H1 (cell line): ENCODE data around the gene WDR91. TPM values are rescaled to one million over a fixed set of nuclear protein-coding genes. Genes with fewer than 3 reads are reported as not detected.

Experiments used
- CTCF ChIA-PET: fragments of 300-600 bp; sonication (Branson Sonifier 250); formaldehyde crosslinking; loops from one replicate; lab custom pipeline; 2021; ENCODE audit not compliant: partially characterized antibody; lab: Charles Lee
- POLR2A ChIA-PET: fragments of 300-600 bp; sonication (Branson Sonifier 250); formaldehyde crosslinking; loops from one replicate; lab custom pipeline; 2021; ENCODE audit warnings: inconsistent platforms; ENCODE audit not compliant: partially characterized antibody; lab: Charles Lee
- DNase-seq, 2 experiments: peaks; one replicate each; pipeline versions ENCODE4 v3.0.0 to v3.0.0-alpha.2; 2010 to 2022; ENCODE audit warnings: low spot score in 2 of 2, low read depth in 1 of 2, mixed read lengths in 1 of 2
- FAIRE-seq: peaks from 2 replicates; lab custom pipeline; 2011; peaks lifted over from hg19 to GRCh38; lab: Jason Lieb, UNC
- H2AFZ ChIP-seq: 2 replicates; pipeline ENCODE4 v1.8.1; 2012; ENCODE audit warnings: low read length, inconsistent platforms
- H2AK5ac ChIP-seq: 2 replicates; pipeline ENCODE4 v1.6.1; 2013; ENCODE audit warnings: low read depth, low read length
- H2BK120ac ChIP-seq: replicated peaks from 2 replicates; pipeline ENCODE3; 2013; ENCODE audit warnings: low read depth, low read length, inconsistent platforms
- H2BK12ac ChIP-seq: 2 replicates; pipeline ENCODE4 v1.6.1; 2013; ENCODE audit warnings: low read depth, low read length
- H2BK15ac ChIP-seq: 2 replicates; pipeline ENCODE4 v1.6.1; 2013; ENCODE audit warnings: low read length
- H2BK20ac ChIP-seq: 2 replicates; pipeline ENCODE4 v1.6.1; 2013; ENCODE audit warnings: low read length
- H2BK5ac ChIP-seq: 2 replicates; pipeline ENCODE4 v1.6.1; 2013; ENCODE audit warnings: low read depth, low read length
- H3K14ac ChIP-seq: 2 replicates; pipeline ENCODE4 v1.6.1; 2013; ENCODE audit warnings: inconsistent platforms; ENCODE audit not compliant: insufficient read length
- H3K18ac ChIP-seq: 2 replicates; pipeline ENCODE4 v1.6.1; 2013; ENCODE audit warnings: low read length; ENCODE audit errors: extremely low read depth
- H3K23ac ChIP-seq: 2 replicates; pipeline ENCODE4 v1.6.1; 2013; ENCODE audit warnings: inconsistent platforms; ENCODE audit not compliant: insufficient read length
- H3K23me2 ChIP-seq: 2 replicates; pipeline ENCODE4 v1.6.1; 2013; ENCODE audit warnings: low read depth, low read length
- H3K27ac ChIP-seq: 2 replicates; pipeline ENCODE4 v1.6.1; 2011; ENCODE audit warnings: low read depth, low read length, inconsistent platforms
- H3K27me3 ChIP-seq, 4 experiments: replicated peaks in 1 of 4; 1 replicate in 1 of 4; 2 replicates in 3 of 4; pipeline versions ENCODE4 v1.6.1 to v1.8.1; 2011 to 2013; ENCODE audit warnings: low read length in 3 of 4, mild to moderate bottlenecking in 3 of 4, inconsistent platforms in 2 of 4, mixed read lengths in 2 of 4, moderate library complexity in 1 of 4; ENCODE audit not compliant: control insufficient read depth in 3 of 4, insufficient read depth in 3 of 4; ENCODE audit errors: extremely low read depth in 1 of 4
- H3K36me3 ChIP-seq, 4 experiments: 2 replicates each; pipeline versions ENCODE4 v1.6.1 to v1.8.1; 2011 to 2013; ENCODE audit warnings: mild to moderate bottlenecking in 4 of 4, low read length in 3 of 4, moderate library complexity in 2 of 4, control low read depth in 1 of 4, inconsistent platforms in 1 of 4; ENCODE audit not compliant: insufficient read depth in 4 of 4, control insufficient read depth in 2 of 4
- H3K4ac ChIP-seq: replicated peaks from 2 replicates; pipeline ENCODE3; 2013; ENCODE audit warnings: low read length, low read depth, mixed read lengths, inconsistent platforms; ENCODE audit not compliant: insufficient read length
- H3K4me1 ChIP-seq, 4 experiments: replicated peaks in 1 of 4; 1 replicate in 1 of 4; 2 replicates in 3 of 4; pipeline versions ENCODE4 v1.6.1 to v1.8.1; 2011 to 2013; ENCODE audit warnings: low read length in 3 of 4, inconsistent platforms in 2 of 4, mixed read lengths in 1 of 4; ENCODE audit not compliant: insufficient read depth in 4 of 4, control insufficient read depth in 3 of 4
- H3K4me2 ChIP-seq, 2 experiments: 2 replicates each; pipeline versions ENCODE4 v1.6.1 to v1.8.1; 2011 to 2013; ENCODE audit warnings: low read depth in 2 of 2, low read length in 2 of 2, control low read depth in 1 of 2, inconsistent platforms in 1 of 2, mild to moderate bottlenecking in 1 of 2; ENCODE audit not compliant: insufficient read depth in 1 of 2
- H3K4me3 ChIP-seq, 4 experiments: fragments of 200-600, 300-600 bp in 1 of 4; sonication (generic), shearing (Covaris generic), sonication (Bioruptor Twin) in 1 of 4; 2 replicates each; pipeline versions ENCODE4 v1.5.1 to v1.8.1; 2011 to 2016; ENCODE audit warnings: low read length in 4 of 4, low read depth in 3 of 4, control low read depth in 2 of 4, inconsistent platforms in 2 of 4, mild to moderate bottlenecking in 2 of 4, mixed read lengths in 1 of 4, moderate library complexity in 1 of 4; ENCODE audit not compliant: insufficient read depth in 2 of 4; ENCODE audit errors: extremely low read depth in 1 of 4
- H3K56ac ChIP-seq: replicated peaks from 2 replicates; pipeline ENCODE3; 2013; ENCODE audit warnings: low read depth, mild to moderate bottlenecking, mixed read lengths, low read length, inconsistent platforms; ENCODE audit not compliant: insufficient read length
- H3K79me1 ChIP-seq: 2 replicates; pipeline ENCODE4 v1.6.1; 2013; ENCODE audit warnings: low read depth, low read length, control low read depth
- H3K79me2 ChIP-seq, 2 experiments: 2 replicates each; pipeline versions ENCODE4 v1.6.1 to v1.8.1; 2012 to 2013; ENCODE audit warnings: low read length in 2 of 2, mild to moderate bottlenecking in 2 of 2, inconsistent platforms in 1 of 2; ENCODE audit not compliant: insufficient read depth in 2 of 2, control insufficient read depth in 1 of 2
- H3K9ac ChIP-seq, 4 experiments: replicated peaks in 1 of 4; 1 replicate in 1 of 4; 2 replicates in 3 of 4; pipeline versions ENCODE4 v1.6.1 to v1.8.1; 2011 to 2013; ENCODE audit warnings: low read depth in 3 of 4, low read length in 3 of 4, control low read depth in 2 of 4, mild to moderate bottlenecking in 2 of 4, moderate library complexity in 2 of 4, inconsistent platforms in 1 of 4; ENCODE audit errors: extremely low read depth in 1 of 4
- H3K9me3 ChIP-seq, 2 experiments: 2 replicates each; pipeline versions ENCODE4 v1.6.1 to v1.8.1; 2012 to 2013; ENCODE audit warnings: mild to moderate bottlenecking in 2 of 2, moderate library complexity in 2 of 2, control low read depth in 1 of 2, inconsistent platforms in 1 of 2, low read depth in 1 of 2, low read length in 1 of 2, mixed read lengths in 1 of 2; ENCODE audit not compliant: insufficient read depth in 2 of 2
- H4K20me1 ChIP-seq, 2 experiments: replicated peaks in 1 of 2; 2 replicates each; pipeline versions ENCODE3 to v1.8.1; 2011 to 2013; ENCODE audit warnings: inconsistent platforms in 2 of 2, low read length in 2 of 2, mild to moderate bottlenecking in 1 of 2; ENCODE audit not compliant: insufficient read depth in 2 of 2, control insufficient read depth in 1 of 2
- H4K5ac ChIP-seq: 2 replicates; pipeline ENCODE4 v1.6.1; 2013; ENCODE audit warnings: low read length, low read depth, mixed read lengths, inconsistent platforms; ENCODE audit not compliant: insufficient read length
- H4K8ac ChIP-seq: 2 replicates; pipeline ENCODE4 v1.8.0; 2013; ENCODE audit warnings: mild to moderate bottlenecking, moderate library complexity, low read length, inconsistent platforms; ENCODE audit not compliant: insufficient read depth; ENCODE audit errors: extremely low read depth
- H4K91ac ChIP-seq: replicated peaks from 2 replicates; pipeline ENCODE3; 2013; ENCODE audit warnings: low read length, mixed read lengths, inconsistent platforms; ENCODE audit not compliant: insufficient read length
- BACH1 ChIP-seq: IDR thresholded peaks from 2 replicates; pipeline ENCODE4 v1.6.1; 2012; ENCODE audit warnings: low read length, improper control_type of control experiment
- BCL11A ChIP-seq, 2 experiments: IDR thresholded peaks; one replicate each; pipeline ENCODE4 v1.6.1; 2011; ENCODE audit warnings: low read depth in 2 of 2, low read length in 2 of 2, mild to moderate bottlenecking in 2 of 2
- CBX8 ChIP-seq: fragments of 300-800, 300-1000 bp; sonication (generic); IDR thresholded peaks from 2 replicates; pipeline ENCODE4 v1.7.1; 2016; ENCODE audit warnings: low read depth, low read length, borderline replicate concordance
- CEBPB ChIP-seq: IDR thresholded peaks from 2 replicates; pipeline ENCODE4 v1.6.1; 2012; ENCODE audit warnings: low read depth, low read length
- GABPA ChIP-seq: IDR thresholded peaks from 2 replicates; pipeline ENCODE4 v1.6.1; 2011; ENCODE audit warnings: mild to moderate bottlenecking, low read length, moderate library complexity, borderline replicate concordance; ENCODE audit not compliant: insufficient read depth
- JUND ChIP-seq: IDR thresholded peaks from 2 replicates; pipeline ENCODE4 v1.6.1; 2011; ENCODE audit warnings: mild to moderate bottlenecking, improper control_type of control experiment, low read length
- POLR2A ChIP-seq, 2 experiments: IDR thresholded peaks; 1 replicate in 1 of 2; 2 replicates in 1 of 2; pipeline ENCODE4 v1.6.1; 2011; ENCODE audit warnings: low read depth in 2 of 2, low read length in 2 of 2, mild to moderate bottlenecking in 2 of 2; ENCODE audit errors: control extremely low read depth in 1 of 2
- RFX5 ChIP-seq: IDR thresholded peaks from 2 replicates; pipeline ENCODE4 v1.6.1; 2011; ENCODE audit warnings: low read depth, low read length, improper control_type of control experiment, borderline replicate concordance
- SIN3A ChIP-seq, 2 experiments: IDR thresholded peaks in 1 of 2; conservative IDR thresholded peaks in 1 of 2; 2 replicates each; pipeline ENCODE4 v1.6.1; 2011 to 2012; ENCODE audit warnings: low read length in 2 of 2, improper control_type of control experiment in 1 of 2, low read depth in 1 of 2, mild to moderate bottlenecking in 1 of 2
- SIX5 ChIP-seq: IDR thresholded peaks from 2 replicates; pipeline ENCODE4 v1.6.1; 2011; ENCODE audit warnings: mild to moderate bottlenecking, low read depth, low read length
- SRF ChIP-seq: IDR thresholded peaks from 2 replicates; pipeline ENCODE4 v1.6.1; 2011; ENCODE audit warnings: mild to moderate bottlenecking, low read depth, low read length, moderate library complexity
- TCF12 ChIP-seq: IDR thresholded peaks from 2 replicates; pipeline ENCODE4 v1.6.1; 2011; ENCODE audit warnings: low read depth, mild to moderate bottlenecking, low read length
- TEAD4 ChIP-seq: IDR thresholded peaks from 2 replicates; pipeline ENCODE4 v1.6.1; 2012; ENCODE audit warnings: low read depth, low read length, inconsistent platforms, mixed read lengths
- whole genome bisulfite sequencing, 2 experiments: shearing (Covaris generic) in 1 of 2; methylation state at CpG; one replicate each; pipeline versions ENCODE4 v1.1.6 to v1.1.7; 2013 to 2015; ENCODE audit warnings: low lambda C conversion rate in 2 of 2, mixed read lengths in 2 of 2, inconsistent platforms in 1 of 2, low coverage in 1 of 2, missing lambda C conversion rate in 1 of 2; ENCODE audit not compliant: insufficient replicate concordance in 2 of 2, insufficient coverage in 1 of 2, insufficient read length in 1 of 2; ENCODE audit errors: extremely low coverage in 1 of 2, missing lambda C conversion rate in 1 of 2; 5-methylcytosine and 5-hydroxymethylcytosine counted together
- polyA plus RNA-seq, 7 experiments: library from polyadenylated mRNA; depleted of rRNA in 3 of 7; stranded (reverse) in 5 of 7; unstranded in 2 of 7; fragments of >200 nt in 5 of 7; fragments of 200-250 nt in 2 of 7; gene quantifications; 1 replicate in 5 of 7; 2 replicates in 1 of 7; 4 replicates in 1 of 7; pipeline versions ENCODE4 v1.2.1 to v1.2.3, GENCODE V29; 2011 to 2013; ENCODE audit warnings: missing spikeins in 2 of 7, mixed read lengths in 2 of 7
- total RNA-seq: library from RNA; stranded (reverse); fragmentation: NEBNext Ultra II Directional; extraction: Animal tissue kit (Norgen Biotek cat#: 25700); gene quantifications from 2 replicates; pipeline ENCODE4 v1.2.1, GENCODE V29; 2021
- TF ChIP-seq, protein P1 (sequence below): IDR thresholded peaks from 2 replicates; pipeline ENCODE4 v1.6.1; 2012; ENCODE audit warnings: low read length, inconsistent platforms

WDR91 gene
- total and polyA plus RNA-seq, 2 of the 8 experiments (the other 6 are each of a cell fraction or from before 2014, with no cell fraction given), result 8.2 to 14.7 TPM

DNA sequence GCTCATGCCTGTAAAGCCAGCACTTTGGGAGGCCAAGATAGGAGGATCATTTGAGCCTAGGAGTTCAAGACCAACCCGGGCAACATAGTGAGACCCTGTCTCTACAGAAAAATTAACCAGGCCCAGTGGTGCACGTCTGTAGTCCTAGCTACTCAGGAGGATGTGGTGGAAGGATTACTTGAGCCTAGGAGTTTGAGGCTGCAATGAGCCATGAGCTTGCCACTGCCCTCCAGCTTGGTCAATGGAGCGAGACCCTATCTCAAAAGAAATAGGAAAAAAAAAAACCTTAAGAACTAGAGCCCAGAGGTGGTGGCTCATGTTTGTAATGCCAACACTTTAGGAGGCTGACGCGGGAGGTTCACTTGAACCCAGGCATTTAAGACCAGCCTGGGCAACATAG, 24.5 kb upstream of the WDR91 start:
- Histone ChIP-seq H3K27ac (no peak overlapping the region), H4K5ac (no peak overlapping the region), H4K8ac (no peak overlapping the region), H2BK5ac (no peak overlapping the region), H4K91ac (no peak overlapping the region), H3K9ac (no peak overlapping the region), H3K23ac (no peak overlapping the region), H3K79me2 (no peaks in the 10 kb centered on the region), H3K4me1 (peaks cover 0 to 9% (median 1%) of the 10 kb centered on the region in 4 experiments; a peak in 5 of 7 replicates), H2BK120ac (no peak overlapping the region), H3K4me3 (no peak overlapping the region), H3K36me3 (no peaks in the 10 kb centered on the region), H3K9me3 (no peaks in the 10 kb centered on the region), H3K4ac (no peak overlapping the region), H2AFZ (no peak overlapping the region), H3K4me2 (no peak overlapping the region), H2AK5ac (no peak overlapping the region), H3K23me2 (no peaks in the 10 kb centered on the region), H3K79me1 (no peaks in the 10 kb centered on the region), H3K56ac (no peak overlapping the region), H3K18ac (no peak overlapping the region), H2BK20ac (no peak overlapping the region), H2BK15ac (no peak overlapping the region), H4K20me1 (no peaks in the 10 kb centered on the region), H2BK12ac (no peak overlapping the region), H3K27me3 (no peaks in the 10 kb centered on the region), H3K14ac (no peak overlapping the region)
- no peak for FAIRE-seq
- 87% methylated on average over 5 of the region's 5 CpGs; no CpG with 5 or more reads in 1 of the 2 experiments for WGBS, 2 experiments
- no peak for DNase-seq
- ChIA-PET POLR2A (no interaction called here), CTCF (interaction anchor here (0.6 to 2.1 kb wide), 2 partner anchors 15 to 39 kb away, joined by 3 to 8 read pairs; no protein-coding TSS in a partner anchor)
- no peak for TF ChIP-seq BACH1
- TF ChIP-seq BCL11A (IDR thresholded peaks at IDR 0.05; ENCODE audit: low read depth in 2 of 2, low read length in 2 of 2), result no peak
- no peak for TF ChIP-seq TCF12
- no peak for TF ChIP-seq JUND
- TF ChIP-seq SRF, result no peak
- TF ChIP-seq SIN3A (conservative IDR thresholded peaks at IDR 0.05 in 1 of 2, IDR thresholded peaks at IDR 0.05 in 1 of 2; ENCODE audit: low read depth in 1 of 2, low read length in 2 of 2), result no peak
- no peak for TF ChIP-seq GABPA
- TF ChIP-seq CEBPB, result no peak
- TF ChIP-seq, protein P1, sequence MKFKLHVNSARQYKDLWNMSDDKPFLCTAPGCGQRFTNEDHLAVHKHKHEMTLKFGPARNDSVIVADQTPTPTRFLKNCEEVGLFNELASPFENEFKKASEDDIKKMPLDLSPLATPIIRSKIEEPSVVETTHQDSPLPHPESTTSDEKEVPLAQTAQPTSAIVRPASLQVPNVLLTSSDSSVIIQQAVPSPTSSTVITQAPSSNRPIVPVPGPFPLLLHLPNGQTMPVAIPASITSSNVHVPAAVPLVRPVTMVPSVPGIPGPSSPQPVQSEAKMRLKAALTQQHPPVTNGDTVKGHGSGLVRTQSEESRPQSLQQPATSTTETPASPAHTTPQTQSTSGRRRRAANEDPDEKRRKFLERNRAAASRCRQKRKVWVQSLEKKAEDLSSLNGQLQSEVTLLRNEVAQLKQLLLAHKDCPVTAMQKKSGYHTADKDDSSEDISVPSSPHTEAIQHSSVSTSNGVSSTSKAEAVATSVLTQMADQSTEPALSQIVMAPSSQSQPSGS, result no peak
- no peak for TF ChIP-seq RFX5
- no peak for TF ChIP-seq SIX5
- TF ChIP-seq CBX8, result no peak
- TF ChIP-seq POLR2A (IDR thresholded peaks at IDR 0.05; ENCODE audit: control extremely low read depth in 1 of 2, low read depth in 2 of 2, low read length in 2 of 2), result no peak
- no peak for TF ChIP-seq TEAD4
